Activated B cell treated with CpG ODN at 0.5 μM for 24 hours (primary cell): ENCODE results near the gene SCFD2. TPM values are rescaled to one million over a fixed set of nuclear protein-coding genes. Genes with fewer than 3 reads are reported as not detected.

Experiments
- ATAC-seq: fragments of 200-7000 bp; cut with Tn5 transposase; one replicate; pipeline ENCODE4 v1.10.0; 2021; ENCODE audit warnings: low read depth, mild to moderate bottlenecking, moderate library complexity
- CTCF ChIA-PET: fragments of 350-600 bp; sonication (Branson Sonifier 250); formaldehyde crosslinking; loops from one replicate; lab custom pipeline; 2021; ENCODE audit warnings: antibody characterized with exemption; lab: Charles Lee
- POLR2A ChIA-PET: fragments of 350-600 bp; sonication (Branson Sonifier 250); formaldehyde crosslinking; loops from one replicate; lab custom pipeline; 2021; ENCODE audit warnings: antibody characterized with exemption; lab: Charles Lee
- DNase-seq: peaks from one replicate; pipeline ENCODE4 v3.0.0; 2022
- H3K27ac Mint-ChIP-seq: one replicate; pipeline ENCODE4 v1.8.0; 2020; ENCODE audit warnings: mixed read lengths
- H3K27me3 Mint-ChIP-seq: one replicate; pipeline ENCODE4 v1.8.0; 2021; ENCODE audit warnings: mixed read lengths
- H3K36me3 Mint-ChIP-seq: one replicate; pipeline ENCODE4 v1.8.0; 2021; ENCODE audit warnings: low read depth, mixed read lengths
- H3K4me1 Mint-ChIP-seq: one replicate; pipeline ENCODE4 v1.8.0; 2021; ENCODE audit warnings: mixed read lengths
- H3K4me3 Mint-ChIP-seq: one replicate; pipeline ENCODE4 v1.8.0; 2020; ENCODE audit warnings: mild to moderate bottlenecking, mixed read lengths
- H3K9me3 Mint-ChIP-seq: one replicate; pipeline ENCODE4 v1.8.0; 2020; ENCODE audit warnings: mixed read lengths
- CTCF ChIP-seq: fragments of 200-600 bp; IDR thresholded peaks from one replicate; pipeline ENCODE4 v1.8.0; 2022; ENCODE audit warnings: antibody characterized with exemption, mild to moderate bottlenecking
- intact Hi-C: fragments of 100-400 bp; cut with micrococcal nuclease; formaldehyde crosslinking; loops from one replicate; pipeline ENCODE4 v1.15.1; 2024
- total RNA-seq: library from RNA; stranded (reverse); gene quantifications from 2 replicates; pipeline ENCODE4 v1.2.3, GENCODE V29; 2022

The SCFD2 gene
- total RNA-seq, 1 donor from 2014 or later: 46.6 TPM

- Mint-ChIP-seq H3K4me3 (no peak overlapping the region), H3K9me3 (peaks cover 2% of the 10 kb centered on the region), H3K27ac (no peak overlapping the region), H3K4me1 (no peaks in the 10 kb centered on the region), H3K27me3 (peaks cover 9% of the 10 kb centered on the region), H3K36me3 (no peaks in the 10 kb centered on the region)
- ATAC-seq: no peak
- ChIA-PET CTCF (no interaction called here), POLR2A (interaction anchor here (0.8 kb wide), 1 partner anchor 130 kb away, joined by 3 read pairs; no protein-coding TSS in a partner anchor)
- intact Hi-C loops: no loop called here
- no peak for DNase-seq
- no peak for TF ChIP-seq CTCF
Observed at GRCh38 chr4:52852711-52853110, 513.1 kb downstream of the SCFD2 start.

- Mint-ChIP-seq H3K9me3 (no peaks in the 10 kb centered on the region), H3K4me3 (no peak overlapping the region), H3K36me3 (no peaks in the 10 kb centered on the region), H3K27me3 (peaks cover 4% of the 10 kb centered on the region), H3K4me1 (no peaks in the 10 kb centered on the region), H3K27ac (no peak overlapping the region)
- ATAC-seq (no peak), DNase-seq (no peak)
- POLR2A ChIA-PET: interaction anchor here (0.8 kb wide), 1 partner anchor 130 kb away, joined by 3 read pairs; no protein-coding TSS in a partner anchor
- no peak for TF ChIP-seq CTCF
- intact Hi-C loops: no loop called here
- CTCF ChIA-PET: no interaction called here
Observed at GRCh38 chr4:52852041-52852440, 513.8 kb downstream of the SCFD2 start.

- H3K27me3 Mint-ChIP-seq: no peaks in the 10 kb centered on the region
- no peak for TF ChIP-seq CTCF
- H3K4me1 Mint-ChIP-seq: no peaks in the 10 kb centered on the region
- ATAC-seq: no peak
- ChIA-PET CTCF (no interaction called here), POLR2A (no interaction called here)
- no peaks in the 10 kb centered on the region for H3K36me3 Mint-ChIP-seq
- H3K27ac Mint-ChIP-seq: no peak overlapping the region
- intact Hi-C loops: no loop called here
- no peak overlapping the region for H3K4me3 Mint-ChIP-seq
- H3K9me3 Mint-ChIP-seq: no peaks in the 10 kb centered on the region
- no peak for DNase-seq
Observed at GRCh38 chr4:52850406-52851124, 515.3 kb downstream of the SCFD2 start.

GRCh38 chr4:52848254-52848653 lies 517.6 kb downstream of the SCFD2 start:
- ATAC-seq (no peak), DNase-seq (no peak)
- POLR2A ChIA-PET: no interaction called here
- intact Hi-C loops: no loop called here
- Mint-ChIP-seq H3K36me3 (no peaks in the 10 kb centered on the region), H3K27me3 (no peaks in the 10 kb centered on the region), H3K4me1 (peaks cover 12% of the 10 kb centered on the region), H3K9me3 (no peaks in the 10 kb centered on the region), H3K4me3 (no peak overlapping the region), H3K27ac (no peak overlapping the region)
- no peak for TF ChIP-seq CTCF
- CTCF ChIA-PET: no interaction called here

- intact Hi-C loops: no loop called here
- CTCF ChIA-PET: no interaction called here
- H3K4me3 Mint-ChIP-seq: no peak overlapping the region
Observed at GRCh38 chr4:52846502-52846901, 519.4 kb downstream of the SCFD2 start.

More at GRCh38 chr4:52846502-52846901, 519.4 kb downstream of the SCFD2 start:
- POLR2A ChIA-PET: no interaction called here
- ATAC-seq (no peak), DNase-seq (no peak)
- Mint-ChIP-seq H3K9me3 (no peaks in the 10 kb centered on the region), H3K36me3 (no peaks in the 10 kb centered on the region), H3K27ac (no peak overlapping the region), H3K4me1 (peaks cover 21% of the 10 kb centered on the region), H3K27me3 (no peaks in the 10 kb centered on the region)
- no peak for TF ChIP-seq CTCF
